Activated CD4-positive, alpha-beta memory T cell treated with anti-CD3 and anti-CD28 coated beads for 36 hours (primary cell): ENCODE results near the gene GRIK1. TPM values are rescaled to one million over a fixed set of nuclear protein-coding genes. Genes with fewer than 3 reads are reported as not detected.

Experiments
- CTCF ChIA-PET: fragments of 350-600 bp; sonication (Branson Sonifier 250); formaldehyde crosslinking; loops from one replicate; lab custom pipeline; 2021; ENCODE audit warnings: antibody characterized with exemption, inconsistent platforms; lab: Charles Lee
- POLR2A ChIA-PET: fragments of 350-600 bp; sonication (Branson Sonifier 250); formaldehyde crosslinking; loops from one replicate; lab custom pipeline; 2021; ENCODE audit warnings: antibody characterized with exemption; lab: Charles Lee
- DNase-seq: peaks from one replicate; pipeline ENCODE4 v3.0.0-alpha.2; 2020
- H3K27ac Mint-ChIP-seq: one replicate; pipeline ENCODE4 v1.8.0; 2021; ENCODE audit warnings: mixed read lengths
- H3K27me3 Mint-ChIP-seq: one replicate; pipeline ENCODE4 v1.8.0; 2021; ENCODE audit warnings: mixed read lengths
- H3K36me3 Mint-ChIP-seq: one replicate; pipeline ENCODE4 v1.8.0; 2021; ENCODE audit warnings: mixed read lengths
- H3K4me1 Mint-ChIP-seq: one replicate; pipeline ENCODE4 v1.8.0; 2021; ENCODE audit warnings: low read depth, mixed read lengths
- H3K4me3 Mint-ChIP-seq: one replicate; pipeline ENCODE4 v1.8.0; 2021; ENCODE audit warnings: mild to moderate bottlenecking, mixed read lengths
- H3K9me3 Mint-ChIP-seq: one replicate; pipeline ENCODE4 v1.8.0; 2021; ENCODE audit warnings: mixed read lengths
- intact Hi-C: fragments of 100-400 bp; cut with micrococcal nuclease; formaldehyde crosslinking; loops from one replicate; pipeline ENCODE4 v1.15.1; 2023
- total RNA-seq, 2 experiments: library from RNA; stranded (reverse); gene quantifications; one replicate each; pipeline ENCODE4 v1.2.3, GENCODE V29; 2021

GRIK1 gene
- total RNA-seq, 2 experiments from 2014 or later, result not detected

GRCh38 chr21:29513535-29513934, 426.3 kb downstream of the GRIK1 start:
- Mint-ChIP-seq H3K4me1 (no peaks in the 10 kb centered on the region), H3K27ac (no peak overlapping the region), H3K4me3 (no peak overlapping the region), H3K27me3 (no peaks in the 10 kb centered on the region), H3K9me3 (peaks cover 18% of the 10 kb centered on the region), H3K36me3 (peaks cover 13% of the 10 kb centered on the region)
- intact Hi-C loops, result no loop called here
- no peak for DNase-seq
- CTCF ChIA-PET, result interaction anchor here (1.1 kb wide), 1 partner anchor 37 kb away, joined by 3 read pairs; no protein-coding TSS in a partner anchor
- POLR2A ChIA-PET, result no interaction called here

GRCh38 chr21:29511096-29511495, 428.7 kb downstream of the GRIK1 start:
- Mint-ChIP-seq H3K9me3 (peaks cover 18% of the 10 kb centered on the region), H3K27ac (no peak overlapping the region), H3K36me3 (peaks cover 13% of the 10 kb centered on the region), H3K4me1 (no peaks in the 10 kb centered on the region), H3K27me3 (no peaks in the 10 kb centered on the region), H3K4me3 (no peak overlapping the region)
- CTCF ChIA-PET, result no interaction called here
- DNase-seq, result no peak
- POLR2A ChIA-PET, result no interaction called here
- intact Hi-C loops, result no loop called here

GRCh38 chr21:29509121-29509520, 430.7 kb downstream of the GRIK1 start:
- H3K27me3 Mint-ChIP-seq, result no peaks in the 10 kb centered on the region
- no peak for DNase-seq
- peaks cover 11% of the 10 kb centered on the region for H3K9me3 Mint-ChIP-seq
- no peaks in the 10 kb centered on the region for H3K4me1 Mint-ChIP-seq
- ChIA-PET CTCF (no interaction called here), POLR2A (no interaction called here)
- no peak overlapping the region for H3K27ac Mint-ChIP-seq
- H3K4me3 Mint-ChIP-seq, result no peak overlapping the region
- peaks cover 13% of the 10 kb centered on the region for H3K36me3 Mint-ChIP-seq
- intact Hi-C loops, result no loop called here

GRCh38 chr21:29508301-29508700, 431.5 kb downstream of the GRIK1 start:
- Mint-ChIP-seq H3K36me3 (peaks cover 10% of the 10 kb centered on the region), H3K4me3 (no peak overlapping the region), H3K27me3 (no peaks in the 10 kb centered on the region), H3K4me1 (no peaks in the 10 kb centered on the region), H3K27ac (no peak overlapping the region), H3K9me3 (peaks cover 5% of the 10 kb centered on the region)
- POLR2A ChIA-PET, result no interaction called here
- DNase-seq, result no peak
- intact Hi-C loops, result no loop called here
- CTCF ChIA-PET, result no interaction called here

GRCh38 chr21:29506947-29507346, 432.8 kb downstream of the GRIK1 start:
- H3K27me3 Mint-ChIP-seq, result no peaks in the 10 kb centered on the region
- ChIA-PET POLR2A (no interaction called here), CTCF (no interaction called here)
- intact Hi-C loops, result no loop called here
- H3K9me3 Mint-ChIP-seq, result peaks cover under 1% of the 10 kb centered on the region
- no peak overlapping the region for H3K4me3 Mint-ChIP-seq
- H3K4me1 Mint-ChIP-seq, result no peaks in the 10 kb centered on the region
- DNase-seq, result no peak
- no peak overlapping the region for H3K27ac Mint-ChIP-seq
- H3K36me3 Mint-ChIP-seq, result peaks cover 9% of the 10 kb centered on the region

- Mint-ChIP-seq H3K27me3 (no peaks in the 10 kb centered on the region), H3K4me3 (no peak overlapping the region), H3K4me1 (no peaks in the 10 kb centered on the region), H3K27ac (no peak overlapping the region), H3K36me3 (peaks cover 8% of the 10 kb centered on the region), H3K9me3 (no peaks in the 10 kb centered on the region)
- intact Hi-C loops, result no loop called here
- POLR2A ChIA-PET, result no interaction called here
- no peak for DNase-seq
- CTCF ChIA-PET, result no interaction called here
Measured at GRCh38 chr21:29506214-29506613, 433.6 kb downstream of the GRIK1 start.

- no peak overlapping the region for H3K27ac Mint-ChIP-seq
- no peaks in the 10 kb centered on the region for H3K27me3 Mint-ChIP-seq
- intact Hi-C loops, result no loop called here
- no peak overlapping the region for H3K4me3 Mint-ChIP-seq
- H3K36me3 Mint-ChIP-seq, result peaks cover 8% of the 10 kb centered on the region
- ChIA-PET CTCF (no interaction called here), POLR2A (no interaction called here)
- DNase-seq, result no peak
- H3K9me3 Mint-ChIP-seq, result no peaks in the 10 kb centered on the region
- no peaks in the 10 kb centered on the region for H3K4me1 Mint-ChIP-seq
Measured at GRCh38 chr21:29504751-29505321, 435.0 kb downstream of the GRIK1 start.

GRCh38 chr21:29501451-29501850, 438.3 kb downstream of the GRIK1 start:
- CTCF ChIA-PET, result no interaction called here
- H3K4me3 Mint-ChIP-seq, result no peak overlapping the region
- intact Hi-C loops, result no loop called here
- peaks cover 5% of the 10 kb centered on the region for H3K9me3 Mint-ChIP-seq
- no peak overlapping the region for H3K27ac Mint-ChIP-seq
- DNase-seq, result no peak
- no peaks in the 10 kb centered on the region for H3K4me1 Mint-ChIP-seq
- POLR2A ChIA-PET, result no interaction called here
- no peaks in the 10 kb centered on the region for H3K27me3 Mint-ChIP-seq
- peaks cover 20% of the 10 kb centered on the region for H3K36me3 Mint-ChIP-seq

GRCh38 chr21:29499734-29500343, 440.0 kb downstream of the GRIK1 start:
- Mint-ChIP-seq H3K27me3 (no peaks in the 10 kb centered on the region), H3K36me3 (peaks cover 19% of the 10 kb centered on the region), H3K4me3 (no peak overlapping the region), H3K9me3 (peaks cover 5% of the 10 kb centered on the region), H3K27ac (no peak overlapping the region), H3K4me1 (no peaks in the 10 kb centered on the region)
- ChIA-PET CTCF (interaction anchor here (1.1 kb wide), 1 partner anchor 11 kb away, joined by 3 read pairs; no protein-coding TSS in a partner anchor), POLR2A (no interaction called here)
- peak; percentile 10 for DNase-seq
- intact Hi-C loops, result no loop called here

- Mint-ChIP-seq H3K4me1 (no peaks in the 10 kb centered on the region), H3K36me3 (peaks cover 17% of the 10 kb centered on the region), H3K27ac (no peak overlapping the region), H3K27me3 (no peaks in the 10 kb centered on the region), H3K4me3 (no peak overlapping the region), H3K9me3 (peaks cover 5% of the 10 kb centered on the region)
- intact Hi-C loops, result no loop called here
- POLR2A ChIA-PET, result no interaction called here
- no peak for DNase-seq
- CTCF ChIA-PET, result interaction anchor here (1.4 kb wide), 1 partner anchor 14 kb away, joined by 4 read pairs; no protein-coding TSS in a partner anchor
Measured at GRCh38 chr21:29499229-29499628, 440.6 kb downstream of the GRIK1 start.

- Mint-ChIP-seq H3K4me3 (no peak overlapping the region), H3K36me3 (peaks cover 17% of the 10 kb centered on the region), H3K27me3 (no peaks in the 10 kb centered on the region), H3K9me3 (peaks cover 5% of the 10 kb centered on the region), H3K27ac (no peak overlapping the region), H3K4me1 (no peaks in the 10 kb centered on the region)
- no peak for DNase-seq
- POLR2A ChIA-PET, result no interaction called here
- CTCF ChIA-PET, result interaction anchor here (1.5 kb wide), 1 partner anchor 19 kb away, joined by 5 read pairs; no protein-coding TSS in a partner anchor
- intact Hi-C loops, result no loop called here
Measured at GRCh38 chr21:29496337-29496736, 443.5 kb downstream of the GRIK1 start.

- POLR2A ChIA-PET, result no interaction called here
- Mint-ChIP-seq H3K27me3 (no peaks in the 10 kb centered on the region), H3K27ac (no peak overlapping the region), H3K4me3 (no peak overlapping the region), H3K4me1 (no peaks in the 10 kb centered on the region), H3K36me3 (peaks cover 10% of the 10 kb centered on the region), H3K9me3 (peaks cover 3% of the 10 kb centered on the region)
- CTCF ChIA-PET, result interaction anchor here (0.9 kb wide), 1 partner anchor 10 kb away, joined by 3 read pairs; no protein-coding TSS in a partner anchor
- intact Hi-C loops, result no loop called here
- DNase-seq, result no peak
Measured at GRCh38 chr21:29490016-29490415, 449.8 kb downstream of the GRIK1 start.

- intact Hi-C loops, result no loop called here
- no peak for DNase-seq
- Mint-ChIP-seq H3K27ac (no peak overlapping the region), H3K27me3 (no peaks in the 10 kb centered on the region), H3K4me1 (no peaks in the 10 kb centered on the region), H3K4me3 (no peak overlapping the region), H3K36me3 (peaks cover 12% of the 10 kb centered on the region), H3K9me3 (peaks cover 8% of the 10 kb centered on the region)
- ChIA-PET CTCF (no interaction called here), POLR2A (no interaction called here)
Measured at GRCh38 chr21:29487154-29487553, 452.6 kb downstream of the GRIK1 start.
